Adrenal gland (tissue), 5 donors: ENCODE results near the gene HOXD13.

Source experiments
- CTCF ChIP-seq, 6 experiments: fragments of 450-650 bp in 4 of 6; fragments of 200-600 bp in 2 of 6; sonication (generic) in 1 of 6; IDR thresholded peaks; 1 replicate in 5 of 6; 2 replicates in 1 of 6; pipeline versions ENCODE4 v1.5.1 to v1.8.0; 2016 to 2021; ENCODE audit warnings: antibody characterized with exemption in 6 of 6, mild to moderate bottlenecking in 2 of 6, moderate library complexity in 1 of 6
- POLR2A ChIP-seq, 2 donors: fragments of 450-650 bp; IDR thresholded peaks; one replicate each; pipeline ENCODE4 v1.6.1; 2017; ENCODE audit warnings: antibody characterized with exemption in 2 of 2, mild to moderate bottlenecking in 2 of 2, moderate library complexity in 1 of 2
- donor health status: DM: no; HTN: no; CAD: no.

GRCh38 chr2:176076063-176076462 is 16.5 kb upstream of the HOXD13 start:
- no peak for TF ChIP-seq CTCF (IDR thresholded peaks at IDR 0.05)
- no peak for TF ChIP-seq POLR2A (IDR thresholded peaks at IDR 0.05)
